T follicular helper cell (primary cell): ENCODE results near the gene HYAL3.
"Not testable (repeated sequence)": the region's sequence is repeated elsewhere in the genome, so short reads cannot be mapped to it uniquely, and the experiment has no call there.

Experiments
- DNase-seq: peaks from one replicate; pipeline ENCODE4 v3.0.0-alpha.2; 2020; ENCODE audit warnings: low read depth

Gene HYAL3

DNA sequence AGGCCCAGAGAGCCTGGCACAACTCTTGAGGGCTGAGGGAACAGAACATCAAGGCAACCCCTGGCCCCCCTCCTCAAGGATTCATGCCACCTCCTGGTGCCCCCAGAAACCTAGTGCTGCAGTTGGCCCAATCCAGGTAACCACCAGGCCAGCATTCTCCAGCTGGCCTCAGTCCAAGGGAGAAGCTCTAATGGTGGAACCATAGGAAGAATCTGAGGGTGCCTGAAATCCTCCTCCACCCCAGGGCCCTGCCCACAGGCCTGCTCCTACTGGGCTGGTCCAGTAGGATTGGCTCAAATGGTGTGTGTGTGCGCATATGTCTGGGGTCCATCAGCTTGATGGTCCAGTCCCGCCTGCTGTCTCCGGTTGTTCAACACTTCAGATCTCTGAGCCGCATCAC is 15.6 kb upstream of the HYAL3 start:
- no peak for DNase-seq

DNA sequence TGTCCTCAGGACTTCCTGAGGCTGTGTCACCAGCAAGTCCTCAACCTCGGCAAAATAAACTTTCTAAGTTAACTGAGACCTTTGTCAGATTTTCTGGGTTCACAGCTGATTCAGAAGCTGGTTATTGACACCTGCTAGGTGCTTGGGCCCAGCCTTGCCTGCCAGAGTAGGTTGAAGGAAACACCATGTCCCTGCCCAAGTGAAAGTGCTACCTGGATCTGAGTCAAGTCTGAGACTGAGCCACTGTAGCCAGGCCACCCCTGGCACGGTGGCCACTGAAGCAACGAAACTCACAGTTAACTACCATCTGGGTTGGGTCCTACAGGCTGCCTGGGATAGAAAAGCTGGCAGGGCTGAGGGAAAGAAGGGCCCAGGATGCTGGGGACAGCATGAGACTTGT is 15.1 kb upstream of the HYAL3 start:
- no peak for DNase-seq

DNA sequence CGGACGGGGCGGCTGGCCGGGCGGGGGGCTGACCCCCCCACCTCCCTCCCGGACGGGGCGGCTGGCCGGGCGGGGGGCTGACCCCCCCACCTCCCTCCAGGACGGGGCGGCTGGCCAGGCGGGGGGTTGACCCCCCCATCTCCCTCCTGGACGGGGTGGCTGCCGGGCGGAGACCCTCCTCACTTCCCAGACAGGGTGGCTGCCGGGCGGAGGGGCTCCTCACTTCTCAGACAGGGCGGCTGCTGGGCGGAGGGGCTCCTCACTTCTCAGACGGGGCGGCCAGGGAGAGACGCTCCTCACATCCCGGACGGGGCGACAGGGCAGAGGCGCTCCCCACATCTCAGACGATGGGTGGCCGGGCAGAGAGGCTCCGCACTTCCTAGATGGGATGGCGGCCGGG is 12.8 kb upstream of the HYAL3 start:
- not testable (repeated sequence) for DNase-seq

DNA sequence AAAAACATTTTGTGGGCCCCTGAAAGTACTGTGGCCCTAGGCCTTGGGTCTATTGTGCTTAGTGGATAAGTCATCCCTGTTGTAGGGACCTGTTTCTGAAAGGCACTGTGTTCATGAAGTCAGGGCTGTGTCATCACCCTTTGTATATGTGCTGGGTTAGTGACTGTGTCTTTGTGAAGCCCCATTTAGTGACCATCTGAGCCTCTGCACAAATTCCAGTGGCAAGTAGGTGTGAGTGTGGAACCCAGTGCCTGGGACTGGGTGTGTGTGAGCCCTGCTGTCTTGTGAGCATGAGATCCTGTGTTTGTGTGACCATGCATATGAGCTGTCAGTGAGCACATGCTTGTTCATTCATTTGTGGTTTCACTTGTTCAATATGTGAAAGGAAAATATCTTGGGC is 5.4 kb upstream of the HYAL3 start:
- DNase-seq = no peak

DNA sequence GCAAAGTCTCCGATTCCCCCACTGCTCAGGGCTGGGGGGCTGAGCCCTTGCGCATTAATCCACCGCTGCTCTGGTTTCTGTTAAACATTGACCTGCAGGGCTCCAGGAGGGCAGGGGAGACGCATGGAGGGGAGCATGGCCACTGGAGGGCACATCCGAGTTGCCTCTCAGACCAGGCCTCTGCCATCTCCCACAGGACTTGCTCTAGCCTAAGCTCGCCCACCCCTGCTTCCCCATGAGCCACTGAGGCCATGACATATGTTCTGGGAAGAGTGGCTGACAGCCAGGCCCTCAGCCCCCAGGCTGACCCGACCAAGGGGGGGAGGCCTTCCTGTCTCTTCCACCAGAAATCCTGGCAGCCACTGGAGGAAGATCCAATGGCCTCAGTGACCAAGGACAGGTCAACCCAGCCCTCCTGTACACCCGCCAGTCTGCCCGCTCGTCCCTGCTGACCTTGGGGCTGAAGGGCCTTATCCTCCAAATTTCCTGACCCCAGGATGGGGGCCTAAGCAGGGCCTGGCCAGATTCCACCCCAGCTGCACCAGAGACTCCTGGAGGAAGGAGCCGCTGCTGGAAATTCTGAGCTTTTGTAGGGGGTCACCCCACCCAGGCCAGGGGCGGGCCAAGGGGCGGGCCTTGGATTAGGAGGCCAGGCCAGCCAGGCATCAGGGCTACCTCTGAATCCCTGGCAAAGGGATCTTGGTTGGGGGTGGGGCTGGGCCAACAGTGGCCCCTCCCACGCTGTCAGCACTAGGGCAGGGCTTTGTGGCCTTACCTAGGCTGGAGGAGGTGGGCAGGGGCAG is 4.0 kb upstream of the HYAL3 start, which contains the start of gene HYAL1:
Gene HYAL1, minus strand, starts transcription at position 562 of the 803 bp plus-strand sequence. CDS start 618 bp downstream, outside the sequence.
- no peak for DNase-seq

DNA sequence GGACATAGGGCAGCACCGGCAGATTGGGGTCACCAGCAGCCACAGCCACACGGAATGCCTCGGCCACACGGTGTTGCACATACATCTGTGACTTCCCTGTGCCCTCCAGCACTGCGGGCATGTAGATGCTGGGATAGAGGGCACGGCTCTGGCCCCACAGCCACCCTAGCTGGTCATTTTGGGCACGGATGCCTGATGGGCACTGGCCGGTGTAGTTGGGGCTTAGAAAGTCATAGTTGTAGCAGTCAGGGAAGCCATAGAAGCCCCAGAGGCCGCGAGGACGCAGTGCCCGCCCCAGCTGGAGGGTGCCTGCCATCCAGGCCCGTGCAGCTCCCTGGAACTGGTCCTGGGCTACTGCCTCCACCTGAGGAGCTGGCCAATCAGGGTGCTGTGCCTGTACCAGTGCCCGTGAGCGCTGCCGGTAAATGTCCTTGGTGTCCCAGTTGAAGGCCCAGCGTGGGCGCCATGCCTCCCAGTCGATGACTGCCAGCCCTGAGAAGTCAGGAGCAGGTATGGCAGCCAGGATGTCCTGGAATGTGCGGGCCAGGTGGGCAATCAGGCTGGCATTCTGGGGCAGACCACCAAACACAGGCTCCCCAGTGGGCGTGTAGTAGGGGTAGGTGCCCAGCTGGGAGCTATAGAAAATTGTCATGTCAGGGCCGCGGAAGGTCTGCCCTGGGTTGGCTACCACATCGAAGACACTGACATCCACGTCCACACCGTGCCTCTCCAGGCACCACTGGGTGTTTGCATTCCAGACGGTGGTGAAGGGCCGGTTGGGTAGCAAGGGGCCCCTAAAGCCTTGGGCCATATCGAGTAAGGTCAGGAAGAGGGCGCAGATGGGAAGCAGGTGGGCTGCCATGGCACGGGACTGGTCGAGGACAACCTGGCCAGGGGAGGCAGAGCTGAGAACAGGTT is 3.1 kb upstream of the HYAL3 start:
- no peak for DNase-seq

DNA sequence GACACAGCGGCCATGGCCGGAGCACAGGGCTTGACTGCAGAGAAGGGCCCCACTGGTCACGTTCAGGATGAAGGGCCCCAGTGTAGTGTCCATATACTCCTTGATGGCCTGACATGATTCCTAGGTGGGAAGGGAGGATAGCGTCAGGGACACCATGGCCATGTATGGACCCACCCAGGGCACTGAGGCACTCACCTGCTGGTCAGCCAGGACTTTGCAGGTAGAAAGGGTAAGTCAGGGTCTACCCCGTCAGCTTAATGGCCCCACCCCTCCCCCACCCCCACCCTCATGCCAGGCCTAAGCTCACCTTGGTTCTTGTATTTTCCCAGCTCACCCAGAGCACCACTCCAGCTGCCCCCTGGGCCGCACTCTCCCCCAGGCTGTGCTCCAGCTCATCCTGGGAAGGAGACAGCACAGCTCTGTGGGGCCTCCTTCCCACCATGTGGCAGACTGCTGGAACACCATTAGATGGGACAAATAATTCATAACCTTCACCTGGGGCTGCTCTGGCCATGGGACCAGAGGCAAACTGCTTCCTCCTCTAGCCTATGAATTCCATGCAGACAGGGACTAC is 1.6 kb upstream of the HYAL3 start:
- DNase-seq = no peak

DNA sequence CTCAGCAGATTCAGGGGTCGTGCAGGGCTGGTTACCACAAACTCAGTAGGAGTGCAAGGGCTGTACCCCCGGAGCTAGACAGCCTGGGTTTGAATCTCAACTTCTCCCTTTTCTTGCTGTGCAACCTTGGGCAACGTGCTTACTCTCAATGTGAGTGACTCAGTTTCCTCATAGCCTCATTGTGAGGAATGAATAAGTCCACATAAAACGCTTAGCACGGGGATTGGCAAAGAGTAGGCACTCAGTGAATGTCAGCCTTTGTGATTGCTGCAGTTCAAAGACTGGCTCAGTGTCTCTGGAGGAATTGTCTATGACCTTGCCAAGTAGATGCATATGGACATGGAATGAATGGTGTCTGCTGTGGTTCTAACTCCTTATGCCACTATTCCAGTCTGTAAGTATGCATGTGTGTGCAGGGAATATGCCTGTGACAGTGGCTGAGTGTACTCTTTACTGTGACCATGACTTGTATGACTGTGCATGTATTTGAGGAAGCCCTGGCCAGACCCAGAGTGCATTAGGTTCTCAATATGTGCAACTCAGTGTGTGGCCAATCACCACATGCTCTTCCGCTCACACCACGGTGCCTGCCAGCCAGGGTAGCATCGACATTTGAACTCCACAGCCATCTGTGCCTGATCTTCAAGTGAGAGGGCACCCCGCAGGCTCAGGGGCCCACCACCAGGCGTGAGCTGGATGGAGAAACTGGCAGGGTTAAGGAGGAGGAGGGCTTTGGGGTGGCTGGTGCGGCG is 900 bp upstream of the HYAL3 start:
- no peak for DNase-seq

DNA sequence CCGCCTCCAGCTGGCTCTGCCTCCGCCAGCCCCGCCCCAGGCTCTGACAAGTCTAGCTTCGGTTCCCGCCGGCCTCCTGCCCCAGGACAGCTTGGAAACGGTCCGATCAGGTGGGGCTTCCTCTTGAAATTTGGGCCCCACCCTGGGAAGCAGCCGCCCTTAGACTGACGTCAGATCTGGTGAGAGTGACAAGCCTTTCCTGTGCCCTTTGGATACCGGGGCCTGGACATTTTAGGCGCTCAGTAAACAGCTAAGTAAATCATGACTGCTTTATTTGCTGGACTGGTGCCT is 378 bp upstream of the HYAL3 start:
- no peak for DNase-seq

DNA sequence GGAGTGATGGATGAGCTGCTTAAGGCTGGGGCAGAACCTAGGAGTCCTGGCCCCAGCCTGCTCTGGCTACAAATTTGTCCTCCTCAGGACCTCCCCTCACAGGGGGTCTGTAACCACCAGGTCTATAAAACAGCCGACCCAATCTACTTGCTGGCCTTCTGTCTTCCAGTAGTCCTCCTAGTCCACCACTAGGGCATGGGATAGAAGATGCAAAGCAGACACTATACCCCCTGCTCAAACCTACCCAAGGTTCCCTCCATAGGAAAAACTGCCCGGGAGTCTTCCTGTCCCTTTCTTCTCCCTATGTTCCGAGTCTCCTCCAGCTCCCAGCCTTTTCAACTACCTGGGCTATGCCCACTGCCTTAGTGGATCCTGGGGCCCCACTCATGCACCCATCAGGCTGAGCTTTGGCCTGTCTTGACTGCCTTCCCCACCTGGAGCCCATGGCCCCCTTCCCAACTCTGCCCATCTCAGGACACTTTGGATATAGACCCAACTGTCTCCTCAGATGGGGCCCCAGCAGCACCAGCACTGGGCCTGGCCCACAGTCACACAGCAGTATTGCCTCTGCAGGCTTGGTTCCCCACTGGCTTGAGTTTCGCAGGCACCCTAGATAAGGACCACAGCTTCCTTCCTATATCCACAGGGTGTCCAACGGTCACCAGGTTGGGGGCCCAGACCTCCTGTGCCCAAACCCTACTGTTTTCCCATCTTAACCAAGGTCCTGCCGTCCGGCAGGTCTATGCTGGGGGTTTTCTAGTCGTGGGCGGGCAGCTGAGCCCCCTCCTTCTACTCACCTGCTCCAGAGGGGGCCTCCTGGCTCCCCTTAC is 1.1 kb downstream of the HYAL3 start:
- no peak for DNase-seq

DNA sequence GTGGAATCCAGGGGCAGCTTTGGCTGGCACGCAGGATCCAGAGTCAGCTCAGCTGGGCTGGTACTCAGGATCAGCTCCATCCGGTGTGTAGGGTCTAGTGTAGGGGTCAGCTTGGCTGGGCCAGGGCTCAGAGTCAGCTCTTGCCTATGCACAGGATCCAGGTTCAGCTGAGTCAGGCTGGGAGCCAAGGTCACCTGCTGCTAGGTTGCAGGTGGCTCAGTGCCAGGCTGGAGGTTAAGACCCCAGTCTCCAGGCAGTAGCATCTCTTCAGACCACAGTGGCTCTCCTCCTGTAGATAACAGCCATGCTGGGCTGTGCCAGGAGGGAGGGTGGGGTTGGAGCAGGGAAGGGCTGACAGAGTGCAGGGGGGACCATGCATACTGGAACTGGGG is 1.8 kb downstream of the HYAL3 start:
- no peak for DNase-seq

DNA sequence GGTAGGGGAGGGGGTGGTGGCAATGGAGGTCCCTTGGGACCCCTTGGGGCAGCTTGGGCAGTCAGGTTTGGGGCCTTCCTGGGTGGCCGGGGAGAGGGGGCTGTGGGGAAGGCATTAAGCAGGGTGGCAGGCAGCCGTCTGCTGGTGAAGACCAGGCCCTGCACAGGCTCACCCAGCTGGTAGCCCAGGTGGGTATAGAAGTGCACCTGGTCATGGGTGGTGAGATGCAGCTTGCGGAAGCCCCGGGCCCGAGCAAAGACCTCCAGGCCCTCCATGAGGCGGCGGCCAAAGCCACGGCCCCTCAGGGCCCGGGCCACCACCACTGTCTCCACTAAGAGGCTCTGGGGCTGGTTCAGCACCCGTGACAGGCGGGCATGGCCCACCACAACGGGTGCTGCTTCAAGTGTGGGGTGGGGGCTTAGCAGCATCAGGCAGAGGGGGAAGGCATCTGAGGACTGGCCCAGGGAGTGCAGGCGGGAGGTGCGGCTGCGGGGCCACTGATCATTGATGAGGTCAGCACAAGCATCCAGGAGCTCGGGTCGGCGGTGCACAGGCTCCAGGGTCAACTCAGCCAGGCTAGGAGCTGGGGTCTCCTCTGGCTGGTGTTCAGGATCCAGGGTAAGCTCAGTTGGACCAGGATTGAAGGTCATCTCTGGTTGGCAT is 2.4 kb downstream of the HYAL3 start:
- no peak for DNase-seq

DNA sequence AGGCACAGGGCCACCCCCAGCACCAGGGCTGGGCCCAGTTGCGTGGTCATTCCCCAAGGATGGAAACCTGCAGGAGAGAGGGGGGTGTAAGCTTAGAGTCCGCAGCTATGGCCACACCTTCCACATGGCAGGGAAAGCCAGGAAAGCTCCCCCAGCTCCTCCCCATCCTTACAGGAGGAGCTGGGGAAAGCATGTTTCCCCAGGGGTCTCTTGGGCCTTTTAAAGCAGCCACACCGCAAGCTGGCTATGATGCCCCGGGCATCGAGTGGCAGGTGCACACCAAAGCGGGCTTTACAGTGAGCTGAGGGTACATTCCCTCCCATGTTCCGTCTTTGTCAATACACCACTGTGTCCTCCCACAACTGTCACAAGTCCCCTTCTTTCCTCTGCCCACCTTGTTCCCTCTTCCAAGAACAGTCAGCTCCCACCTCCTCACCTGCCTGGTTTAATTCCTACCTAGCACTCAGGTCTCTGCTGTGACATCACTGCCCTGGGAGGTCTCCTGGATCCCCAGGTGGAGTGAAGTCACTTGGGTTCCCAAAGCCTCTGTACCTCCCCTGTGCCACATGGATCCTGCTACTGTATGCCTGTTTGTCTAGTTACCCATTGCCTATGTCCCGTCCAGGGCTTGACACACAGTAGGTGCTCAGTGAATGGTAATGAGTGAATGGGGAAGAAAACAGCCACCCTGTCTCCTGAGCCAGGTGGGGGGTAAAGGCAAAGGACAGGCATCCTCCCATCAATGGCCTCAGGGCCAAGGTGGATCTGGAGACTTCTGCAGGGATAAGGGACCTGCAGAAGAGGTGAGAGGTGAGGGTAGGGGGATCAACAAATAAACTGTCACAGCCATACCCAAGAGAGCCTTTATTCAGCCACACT is 3.4 kb downstream of the HYAL3 start:
- DNase-seq = no peak

DNA sequence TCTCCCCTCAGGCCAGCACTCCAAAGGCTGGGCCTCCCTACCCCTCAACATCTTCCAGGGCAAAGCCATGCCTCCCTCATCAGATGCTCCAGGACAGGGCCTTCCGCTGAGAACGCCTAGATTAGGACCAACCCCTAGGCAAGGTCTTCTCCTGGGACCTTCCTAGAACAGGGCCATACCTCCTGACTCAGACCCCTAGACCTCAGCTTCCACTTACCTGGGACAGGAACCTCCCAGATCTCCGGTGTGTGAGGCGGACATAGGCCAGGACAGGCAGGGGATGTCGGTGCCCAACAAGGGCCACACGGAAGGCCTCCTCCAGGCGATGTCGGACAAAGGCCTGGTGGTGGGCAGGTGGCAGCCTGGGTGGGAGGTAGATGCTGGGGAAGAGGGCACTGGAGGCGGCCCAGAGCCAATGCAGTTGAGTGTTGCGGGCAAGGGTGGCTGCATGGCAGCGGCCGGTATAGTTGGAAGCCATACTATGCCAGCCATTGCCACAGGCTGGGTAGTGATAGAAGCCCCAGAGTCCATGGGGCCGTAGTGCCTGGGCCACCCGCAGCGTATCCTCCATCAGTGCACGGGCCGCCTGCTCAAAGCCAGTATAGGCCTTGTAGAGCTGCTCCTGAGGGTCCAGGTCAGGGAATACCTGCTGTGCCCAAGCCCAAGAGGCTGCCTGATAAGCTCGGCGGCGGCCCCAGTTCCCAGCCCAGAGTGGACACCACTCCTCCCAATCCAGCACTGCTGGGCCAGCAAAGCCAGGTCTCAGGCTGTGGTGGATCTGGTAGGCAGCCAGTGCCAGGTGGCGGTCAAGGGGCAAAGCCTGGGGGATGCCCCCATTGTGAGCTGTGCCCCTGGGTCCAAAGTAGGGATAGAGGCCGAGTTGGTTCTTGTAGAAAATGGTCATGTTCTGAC is 4.5 kb downstream of the HYAL3 start:
- no peak for DNase-seq

DNA sequence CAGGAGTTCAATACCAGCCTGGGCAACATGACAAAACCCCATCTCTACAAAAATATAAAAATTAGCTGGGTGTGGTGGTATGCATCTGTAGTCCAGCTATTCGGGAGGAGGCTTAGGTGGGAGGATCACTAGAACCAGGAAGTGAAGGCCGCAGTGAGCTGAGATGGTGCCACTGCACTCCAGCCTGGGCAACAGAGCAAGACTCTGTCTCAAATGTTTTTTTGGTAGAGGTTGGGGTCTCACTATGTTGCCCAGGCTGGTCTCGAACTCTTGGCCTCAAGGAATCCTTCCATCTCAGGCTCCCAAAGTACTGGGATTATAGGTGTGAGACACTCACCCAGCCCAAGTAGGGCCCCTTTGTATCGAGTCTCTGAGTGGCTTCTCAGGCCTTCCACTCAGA is 5.1 kb downstream of the HYAL3 start:
- no peak for DNase-seq

DNA sequence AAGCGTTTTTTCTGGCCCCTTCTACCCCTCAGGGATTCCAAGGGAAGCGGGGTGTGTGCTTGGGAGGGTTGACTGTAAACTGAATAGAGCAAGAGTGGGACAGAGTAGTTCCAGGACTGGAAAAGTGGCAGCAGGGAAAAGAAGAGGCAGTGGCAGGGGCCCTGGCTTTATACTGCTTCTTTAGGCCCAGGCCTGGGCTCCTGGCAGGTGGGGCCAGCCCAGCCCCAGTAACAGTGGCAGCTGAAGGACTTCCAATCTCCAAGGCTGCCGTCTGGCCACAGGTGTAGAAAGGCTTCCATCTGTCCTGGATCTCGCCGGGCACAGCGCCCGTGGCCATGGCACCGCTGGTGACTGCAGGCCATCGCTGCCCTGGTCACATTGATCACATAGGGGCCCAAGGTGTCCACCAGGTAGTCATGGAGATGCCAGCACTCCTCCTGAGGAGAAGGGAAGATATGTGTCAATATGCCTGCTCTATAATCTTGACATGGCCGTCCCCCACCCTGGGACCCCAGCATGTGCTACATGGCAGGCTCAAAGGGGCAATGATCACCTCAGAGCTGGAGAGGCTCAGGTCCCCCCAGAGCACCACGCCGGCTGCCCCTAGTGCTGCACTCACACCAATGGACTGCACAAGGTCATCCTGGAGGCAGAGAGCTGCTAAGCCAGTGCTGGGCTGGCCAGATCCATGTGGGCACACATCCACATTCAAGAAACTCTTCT is 6.0 kb downstream of the HYAL3 start:
- DNase-seq = no peak

DNA sequence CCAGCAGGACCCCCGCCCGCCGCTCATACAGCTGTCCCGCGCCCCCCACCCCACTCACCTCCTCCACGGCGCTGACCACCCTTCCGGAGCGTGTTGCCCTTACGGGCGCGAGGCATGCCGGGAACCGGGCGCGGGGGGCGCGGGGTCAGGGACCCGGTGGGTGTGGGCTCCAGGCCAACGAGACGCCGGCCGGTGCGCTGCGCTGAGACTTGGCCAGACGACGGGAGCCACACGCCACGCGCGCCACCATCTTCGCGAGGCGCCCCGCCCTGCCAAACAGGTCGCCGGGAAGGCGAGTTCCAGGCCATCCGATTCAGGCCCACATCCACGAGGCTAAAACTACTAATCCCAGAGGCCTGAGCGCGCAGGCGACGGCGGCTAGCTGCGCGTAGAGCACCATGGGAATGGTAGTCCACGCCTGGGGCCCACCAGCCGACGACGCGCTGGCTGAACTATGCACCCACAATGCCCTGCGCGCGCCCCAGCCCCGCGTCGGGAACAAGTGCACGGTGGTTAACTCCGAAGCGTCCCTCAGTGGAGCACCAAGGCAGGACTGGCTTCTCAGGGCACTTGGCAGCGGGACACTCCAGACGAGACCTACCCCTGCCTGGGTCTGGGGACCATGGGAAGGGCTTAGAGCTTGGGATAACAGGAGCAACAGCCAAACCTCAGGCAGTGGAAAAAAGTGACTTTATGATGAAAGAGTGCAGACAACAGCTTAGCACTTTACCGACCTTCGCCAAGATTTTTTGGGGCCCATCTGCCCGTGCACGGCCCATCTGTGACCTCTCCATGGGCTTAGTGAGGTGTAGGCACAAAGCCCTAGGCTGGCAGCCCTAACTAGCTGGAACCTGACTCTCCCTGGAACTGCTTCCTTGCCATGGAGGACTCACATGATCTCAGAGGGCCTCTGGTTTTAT is 6.8 kb downstream of the HYAL3 start, which contains the start of gene IFRD2:
Gene IFRD2, minus strand, starts transcription at position 271 of the 920 bp plus-strand sequence. Its CDS starts 155 bp downstream, at position 116.
- peak; percentile 93 for DNase-seq
